T-cell (primary cell): Measurements from ENCODE around the gene SSTR1. TPM values are rescaled to one million over a fixed set of nuclear protein-coding genes. Genes with fewer than 3 reads are reported as not detected.

Source experiments
- ATAC-seq, 4 experiments: fragments of 200-7000 bp in 3 of 4; fragments of 150-1000 bp in 1 of 4; cut with Tn5 transposase; replicated peaks in 1 of 4; 1 replicate in 3 of 4; 2 replicates in 1 of 4; pipeline ENCODE4 v1.10.0; 2021; ENCODE audit warnings: moderate library complexity in 3 of 4, mild to moderate bottlenecking in 2 of 4, moderate number of reproducible peaks in 1 of 4
- CTCF ChIA-PET, 2 donors: fragments of 300-600 bp; sonication (Branson Sonifier 250); formaldehyde crosslinking; loops; one replicate each; lab custom pipeline; 2022; ENCODE audit warnings: antibody characterized with exemption in 2 of 2; lab: Charles Lee
- POLR2A ChIA-PET, 2 donors: fragments of 300-600 bp; sonication (Branson Sonifier 250); formaldehyde crosslinking; loops; one replicate each; lab custom pipeline; 2022; ENCODE audit warnings: antibody characterized with exemption in 2 of 2; lab: Charles Lee
- DNase-seq, 35 experiments: peaks; one replicate each; pipeline versions ENCODE4 v3.0.0 to v3.0.0-alpha.2; 2013 to 2023
- H3K27ac ChIP-seq: one replicate; pipeline ENCODE4 v1.5.1; 2013; ENCODE audit warnings: low read length
- H3K27me3 ChIP-seq, 2 experiments: replicated peaks in 1 of 2; 1 replicate in 1 of 2; 2 replicates in 1 of 2; pipeline versions ENCODE4 v1.6.1 to v1.7.0; 2013; ENCODE audit warnings: low read length in 1 of 2, mixed read lengths in 1 of 2; ENCODE audit not compliant: control insufficient read depth in 2 of 2, insufficient read depth in 2 of 2; ENCODE audit errors: extremely low read depth in 1 of 2
- H3K36me3 ChIP-seq, 2 donors: 1 replicate in 1 of 2; 2 replicates in 1 of 2; pipeline versions ENCODE4 v1.6.1 to v1.7.0; 2013; ENCODE audit warnings: low read length in 1 of 2; ENCODE audit not compliant: control insufficient read depth in 2 of 2, insufficient read depth in 1 of 2; ENCODE audit errors: extremely low read depth in 1 of 2
- H3K4me1 ChIP-seq, 2 experiments: 1 replicate in 1 of 2; 2 replicates in 1 of 2; pipeline versions ENCODE4 v1.6.1 to v1.7.0; 2013; ENCODE audit warnings: low read length in 2 of 2, mixed read lengths in 1 of 2; ENCODE audit not compliant: insufficient read depth in 2 of 2, control insufficient read depth in 1 of 2; ENCODE audit errors: extremely low read depth in 1 of 2
- H3K4me3 ChIP-seq, 2 donors: 1 replicate in 1 of 2; 2 replicates in 1 of 2; pipeline versions ENCODE4 v1.5.1 to v1.7.0; 2013; ENCODE audit warnings: mild to moderate bottlenecking in 2 of 2, low read length in 1 of 2, moderate library complexity in 1 of 2; ENCODE audit not compliant: control insufficient read depth in 1 of 2; ENCODE audit errors: extremely low read depth in 1 of 2
- H3K9me3 ChIP-seq: 2 replicates; pipeline ENCODE4 v1.7.0; 2013
- H3K27ac Mint-ChIP-seq, 2 donors: one replicate each; pipeline ENCODE4 v1.8.0; 2020 to 2021; ENCODE audit warnings: mild to moderate bottlenecking in 2 of 2, mixed read lengths in 2 of 2
- H3K27me3 Mint-ChIP-seq, 2 donors: one replicate each; pipeline ENCODE4 v1.8.0; 2021 to 2022; ENCODE audit warnings: mixed read lengths in 2 of 2
- H3K36me3 Mint-ChIP-seq: one replicate; pipeline ENCODE4 v1.8.0; 2021; ENCODE audit warnings: mixed read lengths
- H3K4me1 Mint-ChIP-seq, 3 donors: one replicate each; pipeline ENCODE4 v1.8.0; 2020 to 2022; ENCODE audit warnings: mixed read lengths in 3 of 3, mild to moderate bottlenecking in 1 of 3
- H3K4me3 Mint-ChIP-seq, 3 donors: one replicate each; pipeline ENCODE4 v1.8.0; 2020 to 2022; ENCODE audit warnings: mild to moderate bottlenecking in 3 of 3, mixed read lengths in 3 of 3, moderate library complexity in 3 of 3
- H3K9me3 Mint-ChIP-seq, 3 donors: one replicate each; pipeline ENCODE4 v1.8.0; 2020 to 2022; ENCODE audit warnings: mixed read lengths in 3 of 3
- WGBS: methylation state at CpG from one replicate; pipeline ENCODE4 v1.1.5; 2013; ENCODE audit warnings: missing lambda C conversion rate; ENCODE audit not compliant: insufficient coverage; 5-methylcytosine and 5-hydroxymethylcytosine counted together
- total RNA-seq, 35 experiments: library from RNA in 6 of 35; stranded (reverse) in 6 of 35; fragments of 120-200 nt in 1 of 35; gene quantifications; one replicate each; pipeline versions ENCODE4 v1.2.1 to v1.2.4 and lab custom pipeline; 2013 to 2026

SSTR1 gene
- total RNA-seq, 5 donors from 2014 or later (not counting 1 experiment from before 2014, with no cell fraction given), result not detected

- H3K4me3 Mint-ChIP-seq, result no peak overlapping the region
- CTCF ChIA-PET, result interaction anchor here in 1 of 2 donors (1.4 kb wide), 1 partner anchor 24 kb away, joined by 3 read pairs; no protein-coding TSS in a partner anchor
These were observed 13.4 kb downstream of the SSTR1 start for GRCh38 chr14:38221077-38221476.

GRCh38 chr14:38224338-38224737, 16.6 kb downstream of the SSTR1 start:
- Mint-ChIP-seq H3K27ac (no peak overlapping the region), H3K9me3 (peaks cover 0 to 10% (median 0%) of the 10 kb centered on the region in 3 donors), H3K27me3 (peaks cover 0 to 4% of the 10 kb centered on the region in 2 donors), H3K36me3 (no peaks in the 10 kb centered on the region), H3K4me1 (no peaks in the 10 kb centered on the region), H3K4me3 (no peak overlapping the region)
- Histone ChIP-seq H3K9me3 (no peaks in the 10 kb centered on the region), H3K4me1 (no peaks in the 10 kb centered on the region), H3K27ac (no peak overlapping the region), H3K4me3 (no peak overlapping the region), H3K36me3 (no peaks in the 10 kb centered on the region), H3K27me3 (no peaks in the 10 kb centered on the region)
- POLR2A ChIA-PET, result no interaction called here
- CTCF ChIA-PET, result no interaction called here
- no peak for DNase-seq
- ATAC-seq, result no peak

More at GRCh38 chr14:38221077-38221476, 13.4 kb downstream of the SSTR1 start:
- no peak for ATAC-seq
- Histone ChIP-seq H3K4me1 (no peaks in the 10 kb centered on the region), H3K36me3 (no peaks in the 10 kb centered on the region), H3K4me3 (no peak overlapping the region), H3K27ac (no peak overlapping the region), H3K9me3 (no peaks in the 10 kb centered on the region), H3K27me3 (no peaks in the 10 kb centered on the region)
- WGBS, result no CpG with 5 or more reads among the region's 3 CpGs
- Mint-ChIP-seq H3K4me1 (no peaks in the 10 kb centered on the region), H3K9me3 (peaks cover 0 to 10% (median 0%) of the 10 kb centered on the region in 3 donors), H3K27me3 (peaks cover 0 to 4% of the 10 kb centered on the region in 2 donors), H3K36me3 (no peaks in the 10 kb centered on the region), H3K27ac (no peak overlapping the region)
- POLR2A ChIA-PET, result no interaction called here
- no peak for DNase-seq

DNA sequence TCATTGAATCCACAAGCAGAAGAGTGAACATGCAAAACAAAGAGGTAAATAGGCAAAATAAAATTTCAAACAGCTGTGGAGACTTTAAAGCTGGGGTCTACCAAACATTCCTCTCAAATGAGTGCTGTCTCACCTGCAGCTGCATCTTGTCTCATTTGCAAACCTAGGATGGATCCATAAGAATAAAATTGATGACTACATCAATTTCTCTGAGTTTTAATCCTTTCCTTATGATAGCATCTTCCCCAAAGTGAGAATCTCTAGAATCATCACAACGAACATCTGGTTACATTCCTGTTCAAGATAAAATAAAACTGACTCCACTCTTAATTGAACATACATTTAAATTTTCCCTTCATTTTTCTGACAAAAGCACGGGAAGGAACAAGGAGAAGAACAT, 18.2 kb downstream of the SSTR1 start:
- Histone ChIP-seq H3K4me1 (no peaks in the 10 kb centered on the region), H3K36me3 (no peaks in the 10 kb centered on the region), H3K4me3 (no peak overlapping the region), H3K27me3 (no peaks in the 10 kb centered on the region), H3K9me3 (no peaks in the 10 kb centered on the region), H3K27ac (no peak overlapping the region)
- H3K27me3 Mint-ChIP-seq, result peaks cover 0 to 5% of the 10 kb centered on the region in 2 donors
- CTCF ChIA-PET, result no interaction called here
- no peaks in the 10 kb centered on the region for H3K4me1 Mint-ChIP-seq
- H3K27ac Mint-ChIP-seq, result no peak overlapping the region
- 67% methylated on average over 1 of the region's 2 CpGs for WGBS
- POLR2A ChIA-PET, result no interaction called here
- no peak overlapping the region for H3K4me3 Mint-ChIP-seq
- H3K36me3 Mint-ChIP-seq, result no peaks in the 10 kb centered on the region
- peaks cover 0 to 10% (median under 1%) of the 10 kb centered on the region in 3 donors for H3K9me3 Mint-ChIP-seq
- ATAC-seq (no peak), DNase-seq (no peak)

GRCh38 chr14:38226366-38226765, 18.7 kb downstream of the SSTR1 start:
- no peaks in the 10 kb centered on the region for H3K36me3 ChIP-seq
- Mint-ChIP-seq H3K9me3 (peaks cover 0 to 10% (median 4%) of the 10 kb centered on the region in 3 donors), H3K27me3 (peaks cover 0 to 10% of the 10 kb centered on the region in 2 donors), H3K36me3 (no peaks in the 10 kb centered on the region), H3K4me3 (no peak overlapping the region), H3K4me1 (no peaks in the 10 kb centered on the region), H3K27ac (no peak overlapping the region)
- no peak for DNase-seq
- no peaks in the 10 kb centered on the region for H3K9me3 ChIP-seq
- no peak for ATAC-seq
- no peak overlapping the region for H3K4me3 ChIP-seq
- POLR2A ChIA-PET, result no interaction called here
- H3K4me1 ChIP-seq, result no peaks in the 10 kb centered on the region
- no peaks in the 10 kb centered on the region for H3K27me3 ChIP-seq
- H3K27ac ChIP-seq, result no peak overlapping the region
- CTCF ChIA-PET, result no interaction called here
- WGBS, result 71% methylated on average over 2 of the region's 3 CpGs

- Mint-ChIP-seq H3K4me1 (no peaks in the 10 kb centered on the region), H3K36me3 (no peaks in the 10 kb centered on the region), H3K4me3 (no peak overlapping the region), H3K27ac (no peak overlapping the region), H3K27me3 (peaks cover 2 to 12% of the 10 kb centered on the region in 2 donors), H3K9me3 (peaks cover 0 to 4% (median 0%) of the 10 kb centered on the region in 3 donors)
- H3K9me3 ChIP-seq, result no peaks in the 10 kb centered on the region
- H3K27me3 ChIP-seq, result no peaks in the 10 kb centered on the region
- ATAC-seq (no peak), DNase-seq (no peak)
- H3K4me3 ChIP-seq, result no peak overlapping the region
- ChIA-PET POLR2A (no interaction called here), CTCF (no interaction called here)
- no peaks in the 10 kb centered on the region for H3K4me1 ChIP-seq
- H3K36me3 ChIP-seq, result no peaks in the 10 kb centered on the region
- H3K27ac ChIP-seq, result no peak overlapping the region
- 80% methylated on average over 2 of the region's 5 CpGs for WGBS
These were observed 25.5 kb downstream of the SSTR1 start for GRCh38 chr14:38233218-38233617.

GRCh38 chr14:38238332-38238731, 30.6 kb downstream of the SSTR1 start:
- ATAC-seq (no peak), DNase-seq (no peak)
- Mint-ChIP-seq H3K4me3 (no peak overlapping the region), H3K27me3 (peaks cover 4 to 16% of the 10 kb centered on the region in 2 donors), H3K9me3 (no peaks in the 10 kb centered on the region), H3K36me3 (no peaks in the 10 kb centered on the region), H3K27ac (no peak overlapping the region), H3K4me1 (no peaks in the 10 kb centered on the region)
- no peaks in the 10 kb centered on the region for H3K4me1 ChIP-seq
- H3K27ac ChIP-seq, result no peak overlapping the region
- WGBS, result no CpG with 5 or more reads among the region's 1 CpG
- no peaks in the 10 kb centered on the region for H3K9me3 ChIP-seq
- CTCF ChIA-PET, result no interaction called here
- POLR2A ChIA-PET, result no interaction called here
- no peaks in the 10 kb centered on the region for H3K36me3 ChIP-seq
- H3K4me3 ChIP-seq, result no peak overlapping the region
- no peaks in the 10 kb centered on the region for H3K27me3 ChIP-seq

DNA sequence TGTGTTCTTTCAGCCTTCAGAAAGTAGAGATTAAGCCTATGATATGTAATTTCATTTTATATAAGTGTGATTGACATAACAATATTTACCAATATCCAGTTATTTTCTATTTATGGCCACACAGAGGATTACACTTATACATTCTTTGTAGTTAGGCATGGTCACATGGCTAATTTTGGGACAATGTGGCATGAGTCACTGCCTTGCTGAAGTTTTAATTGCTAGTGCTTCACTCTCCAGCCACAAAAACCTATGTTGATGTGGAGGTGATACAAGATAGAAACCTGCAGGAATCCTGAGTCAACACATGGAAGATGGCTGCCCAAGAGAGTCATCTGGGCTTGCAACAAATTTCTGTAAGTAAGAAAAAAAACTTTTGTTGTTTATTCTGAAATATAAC, 31.2 kb downstream of the SSTR1 start:
- no peaks in the 10 kb centered on the region for H3K9me3 Mint-ChIP-seq
- no peak overlapping the region for H3K4me3 Mint-ChIP-seq
- peaks cover 4 to 16% of the 10 kb centered on the region in 2 donors for H3K27me3 Mint-ChIP-seq
- H3K4me1 Mint-ChIP-seq, result no peaks in the 10 kb centered on the region
- no peaks in the 10 kb centered on the region for H3K4me1 ChIP-seq
- no peaks in the 10 kb centered on the region for H3K36me3 Mint-ChIP-seq
- H3K27ac ChIP-seq, result no peak overlapping the region
- POLR2A ChIA-PET, result no interaction called here
- CTCF ChIA-PET, result interaction anchor here in 1 of 2 donors (0.6 kb wide), 1 partner anchor 615 kb away, joined by 5 read pairs; no protein-coding TSS in a partner anchor
- H3K36me3 ChIP-seq, result no peaks in the 10 kb centered on the region
- H3K4me3 ChIP-seq, result no peak overlapping the region
- no peak for ATAC-seq
- H3K27me3 ChIP-seq, result no peaks in the 10 kb centered on the region
- no peaks in the 10 kb centered on the region for H3K9me3 ChIP-seq
- no peak for DNase-seq
- no peak overlapping the region for H3K27ac Mint-ChIP-seq
